Skeletal muscle cell (primary cell): ENCODE results near the gene C18orf32.
A peak's percentile ranks its signal among the peaks of the same experiment; 100 is the strongest.
"Not testable (repeated sequence)": the region's sequence is repeated elsewhere in the genome, so short reads cannot be mapped to it uniquely, and the experiment has no call there.

Experiments
- DNase-seq: peaks from one replicate; pipeline ENCODE4 v3.0.0-alpha.2; 2010; ENCODE audit warnings: low read depth
- H3K4me3 ChIP-seq: 2 replicates; pipeline ENCODE4 v1.5.1; 2011; ENCODE audit warnings: low read depth, mild to moderate bottlenecking, control low read depth, low read length, moderate library complexity

C18orf32 gene

DNA sequence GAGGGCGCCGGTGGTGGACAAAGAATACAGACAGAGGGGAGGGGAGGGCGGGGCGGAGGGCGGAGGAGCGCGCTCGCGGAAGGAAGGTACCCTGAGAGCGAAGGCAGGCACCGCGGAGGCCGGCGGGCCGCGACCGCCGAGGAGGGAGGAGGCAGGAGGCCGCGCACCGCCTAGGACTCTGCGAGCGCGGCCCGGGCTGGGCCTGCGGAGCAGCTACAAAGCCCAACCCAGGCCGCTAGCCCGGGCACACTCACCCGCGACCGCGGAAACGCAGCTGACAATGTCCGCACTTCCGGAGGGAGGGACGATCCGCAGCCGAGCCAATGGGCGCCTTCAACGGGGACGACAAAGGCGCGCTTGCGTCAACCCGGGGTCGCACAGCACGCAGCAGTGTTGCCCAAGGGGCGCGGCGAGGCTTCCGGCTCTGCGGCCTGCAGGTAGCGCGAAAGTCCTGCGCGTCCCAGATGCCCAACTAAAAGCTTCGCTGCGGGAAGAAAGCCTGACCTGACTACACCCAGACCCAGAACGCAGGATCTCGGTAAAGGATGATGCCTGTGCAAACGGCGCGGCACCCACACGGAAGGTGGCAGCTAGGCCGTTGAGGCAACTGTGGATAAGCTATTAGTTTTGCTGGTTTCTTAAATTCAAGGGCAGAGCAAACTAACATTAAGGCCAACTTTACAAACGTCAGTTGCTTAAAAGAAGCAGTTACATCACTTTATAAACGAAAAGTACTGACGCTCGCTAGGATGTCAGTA, at the start of gene C18orf32:
TSS of gene C18orf32 (minus strand) at position 282 of the 758 bp plus-strand sequence. CDS start 3,486 bp downstream, outside the sequence.
- peak; percentile 85 for DNase-seq
- peak within 1 kb of the TSS; percentile 58 for H3K4me3 ChIP-seq

GRCh38 chr18:49534846-49535601, 48.0 kb upstream of the C18orf32 start:
- no peak for DNase-seq
- no peak overlapping the region for H3K4me3 ChIP-seq

GRCh38 chr18:49531678-49532153, 44.7 kb upstream of the C18orf32 start:
- DNase-seq = no peak
- H3K4me3 ChIP-seq = no peak overlapping the region

GRCh38 chr18:49529596-49529995, 42.6 kb upstream of the C18orf32 start:
- no peak for DNase-seq
- no peak overlapping the region for H3K4me3 ChIP-seq

GRCh38 chr18:49527631-49528327, 40.7 kb upstream of the C18orf32 start:
- no peak for DNase-seq
- H3K4me3 ChIP-seq = no peak overlapping the region

DNA sequence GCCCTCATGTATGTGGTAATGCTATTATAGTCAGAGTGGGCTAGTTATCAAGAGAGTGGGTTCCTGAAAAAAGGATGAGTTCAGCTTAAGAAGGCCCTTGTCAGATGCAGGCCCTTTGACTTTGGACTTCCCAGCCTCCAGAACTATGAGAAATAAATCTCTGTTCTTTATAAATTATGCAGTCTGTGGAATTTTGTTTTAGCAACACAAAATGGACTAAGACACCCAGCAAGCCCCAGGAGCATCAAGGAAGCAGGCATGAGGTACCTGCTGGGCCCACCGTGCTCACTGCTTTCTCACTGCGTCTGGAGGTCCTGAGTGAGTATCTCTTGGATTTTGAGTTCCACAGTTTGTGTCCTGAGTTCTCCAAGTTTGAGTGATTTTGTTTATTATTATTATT, 38.9 kb upstream of the C18orf32 start:
- DNase-seq = no peak
- H3K4me3 ChIP-seq = no peak overlapping the region

GRCh38 chr18:49524951-49525350, 37.9 kb upstream of the C18orf32 start:
- no peak for DNase-seq
- no peak overlapping the region for H3K4me3 ChIP-seq

GRCh38 chr18:49524349-49524748, 37.3 kb upstream of the C18orf32 start:
- DNase-seq = no peak
- H3K4me3 ChIP-seq = no peak overlapping the region

DNA sequence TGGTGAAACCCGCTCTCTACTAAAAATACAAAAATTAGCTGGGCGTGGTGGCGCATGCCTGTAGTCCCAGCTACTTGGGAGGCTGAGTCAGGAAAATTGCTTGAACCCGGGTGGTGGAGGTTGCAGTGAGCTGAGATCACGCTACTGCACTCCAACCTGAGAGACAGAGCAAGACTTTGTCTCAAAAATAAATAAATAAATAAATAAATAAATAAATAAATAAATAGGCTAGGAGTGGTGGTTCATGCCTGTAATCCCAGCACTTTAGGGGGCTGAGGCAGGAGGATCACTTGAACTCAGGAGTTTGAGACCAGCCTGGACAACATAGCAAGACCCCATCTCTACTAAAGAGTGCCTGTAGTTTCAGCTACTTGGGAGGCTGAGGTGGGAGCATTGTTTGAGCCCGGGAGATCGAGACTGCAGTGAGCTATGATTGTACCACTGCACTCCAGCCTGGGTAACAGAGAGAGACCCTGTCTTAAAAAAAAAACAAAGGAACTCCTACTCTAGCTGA, 36.6 kb upstream of the C18orf32 start:
- not testable (repeated sequence) for H3K4me3 ChIP-seq

DNA sequence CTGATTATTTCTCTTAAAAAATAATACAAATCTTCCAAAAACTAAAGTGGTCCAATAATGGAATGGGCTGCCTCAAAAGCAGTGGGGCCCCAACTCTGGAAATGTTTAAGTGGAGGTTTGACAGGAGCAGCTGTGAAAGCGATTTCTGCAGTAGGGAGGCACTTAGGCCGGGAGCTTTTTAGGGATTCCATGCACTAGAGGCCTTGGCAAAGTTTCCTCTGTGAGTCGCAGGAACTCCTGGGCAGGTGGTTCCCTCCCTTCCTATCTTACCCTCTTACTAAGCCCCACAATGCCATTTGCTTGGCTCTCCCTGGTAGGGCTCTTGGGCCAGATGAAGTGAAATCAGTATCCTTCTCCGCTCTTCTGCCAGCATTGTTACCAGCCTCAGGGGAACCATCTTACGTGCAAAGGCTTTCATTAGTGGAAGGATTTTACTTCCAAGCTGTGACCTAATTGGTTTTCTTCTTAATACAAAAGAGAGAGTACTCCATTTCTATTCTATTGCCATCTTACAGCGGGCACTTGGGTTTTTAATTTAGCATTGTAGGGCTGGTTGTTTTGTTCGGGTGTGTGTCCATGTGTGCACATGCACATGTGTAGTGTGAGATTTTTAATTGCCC, 34.3 kb upstream of the C18orf32 start:
- H3K4me3 ChIP-seq = no peak overlapping the region
- DNase-seq = no peak

More for the DNA sequence above, 36.6 kb upstream of the C18orf32 start:
- DNase-seq = not testable (repeated sequence)

DNA sequence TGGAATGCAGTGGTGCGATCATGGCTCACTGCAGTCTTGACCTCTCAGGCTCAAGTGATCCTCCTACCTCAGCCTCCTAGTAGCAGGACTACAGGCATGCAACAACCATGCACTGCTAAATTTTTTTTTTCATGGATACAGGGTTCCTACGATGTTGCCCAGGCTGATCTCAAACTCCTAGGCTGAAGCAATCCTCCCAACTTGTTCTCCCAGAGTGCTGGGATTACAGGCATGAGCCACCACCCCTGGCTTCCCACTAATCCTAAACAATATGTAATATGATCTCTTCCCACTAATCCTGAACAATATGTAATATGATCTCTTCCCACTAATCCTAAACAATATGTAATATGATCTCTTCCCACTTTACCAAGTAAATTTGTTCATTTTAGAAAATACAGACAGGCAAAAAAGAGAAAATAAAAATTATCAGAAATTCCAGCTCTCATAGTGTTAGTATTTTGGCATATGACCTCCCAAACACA, 33.7 kb upstream of the C18orf32 start:
- H3K4me3 ChIP-seq = no peak overlapping the region
- no peak for DNase-seq

DNA sequence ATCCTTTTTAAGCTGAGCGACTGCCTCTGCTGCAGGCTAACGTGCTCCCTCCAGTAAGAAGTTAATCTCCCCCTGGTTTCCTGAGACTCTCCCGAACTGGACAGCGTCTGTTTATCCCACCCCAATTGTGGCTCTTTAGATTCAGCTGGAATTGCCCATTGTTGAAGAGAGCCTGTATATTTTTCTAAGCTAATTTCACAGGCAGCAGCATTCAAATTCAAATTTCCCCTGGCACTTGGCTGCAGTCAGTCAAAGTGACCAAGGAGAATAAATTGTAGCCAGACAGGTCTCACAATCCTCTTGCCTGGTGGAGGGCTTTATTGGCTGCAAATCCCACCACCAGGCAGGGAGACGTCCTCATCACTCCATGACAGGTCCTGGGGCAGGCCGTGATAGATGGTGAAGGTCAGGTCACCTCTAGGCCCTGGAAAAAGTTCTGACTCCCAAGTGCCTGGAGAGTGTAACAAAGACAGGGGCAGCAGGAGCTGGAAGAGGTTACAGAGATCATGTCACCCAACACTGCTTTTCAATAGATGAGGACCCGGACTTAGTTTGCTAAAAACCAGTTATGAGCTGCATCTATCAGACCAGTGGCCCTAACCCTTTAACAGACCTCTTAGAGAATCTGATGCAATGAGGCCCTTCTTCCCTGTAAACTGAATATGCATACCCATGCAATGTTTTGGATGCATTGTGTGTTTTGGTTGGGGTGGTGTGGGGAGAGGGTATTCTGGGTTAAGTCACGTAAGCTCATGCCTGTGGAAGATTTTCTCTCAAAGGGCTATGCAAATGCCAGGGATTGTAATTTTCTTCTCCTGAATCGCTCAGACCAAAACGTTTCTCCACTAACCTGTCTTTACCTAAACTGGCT, 32.3 kb upstream of the C18orf32 start:
- no peak for DNase-seq
- no peak overlapping the region for H3K4me3 ChIP-seq

GRCh38 chr18:49517483-49517882, 30.4 kb upstream of the C18orf32 start:
- no peak for DNase-seq
- H3K4me3 ChIP-seq = no peak overlapping the region

DNA sequence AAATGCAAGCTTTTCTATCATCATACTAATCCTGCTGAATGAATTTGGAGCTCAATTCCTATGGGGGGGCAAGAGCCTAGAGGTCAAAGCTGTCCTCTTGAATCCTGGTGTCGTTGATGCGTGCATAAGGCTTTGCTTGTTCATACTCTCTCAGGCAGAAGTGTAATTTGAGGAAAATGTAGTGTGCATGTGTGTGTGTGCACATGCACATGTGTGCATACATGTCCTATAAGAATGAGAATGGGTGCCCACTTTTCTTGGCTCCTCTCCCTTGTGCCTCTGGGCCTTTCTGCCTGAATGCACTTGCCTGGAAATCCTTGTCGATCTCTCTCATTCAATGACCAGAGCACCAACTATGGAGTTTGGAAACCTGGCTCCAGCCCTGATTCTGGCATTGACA, 28.5 kb upstream of the C18orf32 start:
- no peak overlapping the region for H3K4me3 ChIP-seq
- no peak for DNase-seq

GRCh38 chr18:49515003-49515402, 28.0 kb upstream of the C18orf32 start:
- not testable (repeated sequence) for H3K4me3 ChIP-seq, DNase-seq

DNA sequence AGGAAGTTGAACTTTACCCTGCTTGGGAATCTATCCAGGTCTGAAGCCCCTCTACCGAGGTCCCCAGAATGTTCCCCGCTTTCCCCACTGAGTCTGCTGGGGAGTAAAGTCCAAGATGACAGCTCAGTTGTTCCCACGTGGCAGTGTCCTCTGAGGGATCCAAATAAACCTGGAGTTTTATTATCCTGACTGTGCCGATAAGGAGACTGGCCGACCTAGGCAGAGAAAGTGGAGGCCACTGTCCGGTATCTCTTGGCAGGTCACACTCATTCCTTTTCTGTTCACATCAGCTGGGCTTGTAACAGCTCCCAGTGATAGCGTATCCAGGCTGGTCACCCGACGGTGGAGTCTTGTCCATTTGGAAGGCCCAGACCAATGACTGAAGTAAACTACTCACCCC, 27.5 kb upstream of the C18orf32 start:
- no peak for DNase-seq
- H3K4me3 ChIP-seq = no peak overlapping the region

GRCh38 chr18:49512876-49513275, 25.8 kb upstream of the C18orf32 start:
- DNase-seq, H3K4me3 ChIP-seq: not testable (repeated sequence)

DNA sequence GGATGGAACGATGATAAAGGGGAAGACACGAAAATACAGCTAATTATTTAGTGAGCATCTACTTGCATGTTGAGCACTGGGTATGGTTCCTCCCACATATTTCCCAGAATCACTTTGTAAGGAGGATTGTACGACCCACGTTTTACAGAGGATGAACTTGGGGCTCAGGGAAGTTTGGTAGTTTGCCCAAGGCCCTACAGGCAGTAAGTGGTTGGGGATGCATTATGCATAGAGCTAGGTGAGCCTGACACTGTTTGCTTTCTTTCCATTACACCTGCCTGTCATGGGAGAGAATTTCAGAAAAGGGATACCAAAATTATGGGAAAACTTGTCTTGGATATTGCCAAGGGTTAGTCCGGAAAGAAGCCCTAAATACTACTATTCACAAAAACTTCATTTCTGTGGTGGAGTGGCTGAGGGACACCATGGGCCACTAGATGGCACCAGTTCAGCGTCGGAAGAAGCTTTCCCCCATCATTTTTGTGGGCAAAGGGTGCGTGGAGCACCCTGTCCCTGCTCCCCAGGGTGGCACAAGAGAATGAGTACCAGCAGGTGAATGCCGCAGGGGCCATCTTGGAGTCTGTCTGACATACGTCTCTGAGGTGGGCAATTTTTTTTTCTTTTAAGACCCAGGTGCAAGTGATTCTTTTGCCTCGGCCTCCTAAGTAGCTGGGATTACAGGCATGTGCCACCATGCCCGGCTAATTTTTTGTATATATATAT, 23.5 kb upstream of the C18orf32 start:
- no peak overlapping the region for H3K4me3 ChIP-seq
- DNase-seq = no peak
